HG02571 (cell line): ENCODE data around the gene LMOD3.

Experiments
- ATAC-seq: cut with Tn5 transposase; IDR thresholded peaks from one replicate; pipeline ENCODE4 v1.9.1; 2021; ENCODE audit warnings: mild to moderate bottlenecking, moderate library complexity; ENCODE audit not compliant: unreplicated experiment

LMOD3 gene

GRCh38 chr3:69094467-69095205, 27.8 kb downstream of the LMOD3 start:
- no peak for ATAC-seq

GRCh38 chr3:69092030-69092516, 30.3 kb downstream of the LMOD3 start:
- peak; percentile 56 for ATAC-seq

- peak; percentile 1 for ATAC-seq
Observed at GRCh38 chr3:69091389-69092029, 30.9 kb downstream of the LMOD3 start.

GRCh38 chr3:69090021-69090420, 32.4 kb downstream of the LMOD3 start:
- ATAC-seq = no peak

- ATAC-seq = no peak
Observed at GRCh38 chr3:69088063-69088462, 34.3 kb downstream of the LMOD3 start.

- ATAC-seq = no peak
Observed at GRCh38 chr3:69087030-69087791, 35.2 kb downstream of the LMOD3 start.

- ATAC-seq = no peak
Observed at GRCh38 chr3:69085833-69086722, 36.3 kb downstream of the LMOD3 start.

- peak; percentile 0 for ATAC-seq
Observed at GRCh38 chr3:69085168-69085832, 37.1 kb downstream of the LMOD3 start.

- ATAC-seq = peak; percentile 43
Observed at GRCh38 chr3:69084326-69085167, 37.8 kb downstream of the LMOD3 start, which contains the start of gene ARL6IP5. TSS of gene ARL6IP5 (plus strand) at chr3:69084937. CDS start at chr3:69085048, 111 bp downstream.

- peak; percentile 49 for ATAC-seq
Observed at GRCh38 chr3:69082805-69083204, 39.6 kb downstream of the LMOD3 start.

- ATAC-seq = no peak
Observed at GRCh38 chr3:69082361-69082760, 40.0 kb downstream of the LMOD3 start.

- ATAC-seq = no peak
Observed at GRCh38 chr3:69081583-69082262, 40.7 kb downstream of the LMOD3 start.

- peak; percentile 44 for ATAC-seq
Observed at GRCh38 chr3:69080233-69080920, 42.0 kb downstream of the LMOD3 start, which contains the start of gene UBA3. TSS of gene UBA3 (minus strand) at chr3:69080365. CDS start at chr3:69080353, 12 bp downstream.

GRCh38 chr3:69079269-69080159, 42.9 kb downstream of the LMOD3 start:
- no peak for ATAC-seq

GRCh38 chr3:69072928-69073327, 49.5 kb downstream of the LMOD3 start:
- no peak for ATAC-seq

GRCh38 chr3:69066121-69066520, 56.3 kb downstream of the LMOD3 start:
- no peak for ATAC-seq
